ENCODE results near the gene NRG3. TPM values are rescaled to one million over a fixed set of nuclear protein-coding genes. Genes with fewer than 3 reads are reported as not detected.

The NRG3 gene
- total and polyA plus RNA-seq, 3 donors from 2014 or later = 2.7 to 3.9 (median 2.7) TPM

DNA sequence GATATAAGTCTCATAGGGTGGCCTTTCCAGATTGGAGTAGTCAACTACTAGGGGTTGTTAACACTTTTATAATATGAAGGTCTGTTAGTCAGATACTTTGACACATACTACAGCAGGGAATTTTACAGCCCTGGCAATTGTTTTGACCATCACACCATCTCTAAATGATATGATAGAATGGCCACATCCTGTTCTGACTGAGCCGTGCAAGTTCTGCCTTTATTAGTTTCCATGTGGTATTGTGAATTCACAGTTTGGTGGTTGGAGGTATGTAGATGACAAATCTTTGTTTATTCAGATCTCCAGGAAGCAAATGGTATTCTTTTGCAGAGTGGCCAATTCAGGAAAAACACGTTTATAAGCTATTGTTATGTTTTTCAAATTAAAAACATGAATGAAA is 83.0 kb downstream of the NRG3 start:
- Histone ChIP-seq H3K4me3 (no peak overlapping the region), H3K27me3 (no peaks in the 10 kb centered on the region), H3K36me3 (ENCODE audit: low read depth, missing control alignments) (no peaks in the 10 kb centered on the region), H3K27ac (no peak overlapping the region), H3K4me1 (no peaks in the 10 kb centered on the region), H3K9me3 (no peaks in the 10 kb centered on the region)
- 56 to 61% methylated on average over 2 of the region's 2 CpGs for WGBS, 2 donors
- TF ChIP-seq, protein P1, sequence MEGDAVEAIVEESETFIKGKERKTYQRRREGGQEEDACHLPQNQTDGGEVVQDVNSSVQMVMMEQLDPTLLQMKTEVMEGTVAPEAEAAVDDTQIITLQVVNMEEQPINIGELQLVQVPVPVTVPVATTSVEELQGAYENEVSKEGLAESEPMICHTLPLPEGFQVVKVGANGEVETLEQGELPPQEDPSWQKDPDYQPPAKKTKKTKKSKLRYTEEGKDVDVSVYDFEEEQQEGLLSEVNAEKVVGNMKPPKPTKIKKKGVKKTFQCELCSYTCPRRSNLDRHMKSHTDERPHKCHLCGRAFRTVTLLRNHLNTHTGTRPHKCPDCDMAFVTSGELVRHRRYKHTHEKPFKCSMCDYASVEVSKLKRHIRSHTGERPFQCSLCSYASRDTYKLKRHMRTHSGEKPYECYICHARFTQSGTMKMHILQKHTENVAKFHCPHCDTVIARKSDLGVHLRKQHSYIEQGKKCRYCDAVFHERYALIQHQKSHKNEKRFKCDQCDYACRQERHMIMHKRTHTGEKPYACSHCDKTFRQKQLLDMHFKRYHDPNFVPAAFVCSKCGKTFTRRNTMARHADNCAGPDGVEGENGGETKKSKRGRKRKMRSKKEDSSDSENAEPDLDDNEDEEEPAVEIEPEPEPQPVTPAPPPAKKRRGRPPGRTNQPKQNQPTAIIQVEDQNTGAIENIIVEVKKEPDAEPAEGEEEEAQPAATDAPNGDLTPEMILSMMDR (IDR thresholded peaks at IDR 0.05) = no peak
- TF ChIP-seq POLR2A (IDR thresholded peaks at IDR 0.05) = no peak
- intact Hi-C loops (cut with DNase I; ENCODE audit: low total_unique reads) = no loop called here
- DNase-seq = no peak

DNA sequence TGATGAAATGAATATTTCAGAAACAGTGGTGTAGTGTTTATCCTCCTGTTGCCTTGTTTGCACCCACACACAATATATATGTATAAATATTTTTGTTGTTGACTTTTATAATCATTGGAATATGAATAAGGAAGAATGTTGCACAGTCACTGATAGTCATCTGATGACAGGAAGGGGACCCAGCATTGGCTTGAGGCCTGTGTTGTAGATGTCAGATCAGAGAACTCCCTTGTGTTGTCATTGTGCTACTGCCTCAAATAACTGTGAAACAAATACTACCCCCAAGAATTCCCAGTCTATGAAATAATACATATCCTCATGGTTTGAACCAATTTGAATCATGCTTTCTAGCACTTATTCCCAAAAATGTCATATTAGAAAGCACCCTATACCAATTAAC is 84.0 kb downstream of the NRG3 start:
- H3K27ac ChIP-seq = no peak overlapping the region
- intact Hi-C loops (cut with DNase I; ENCODE audit: low total_unique reads) = no loop called here
- H3K9me3 ChIP-seq = no peaks in the 10 kb centered on the region
- no peak overlapping the region for H3K4me3 ChIP-seq
- TF ChIP-seq, protein P1 (IDR thresholded peaks at IDR 0.05) = no peak
- TF ChIP-seq POLR2A (IDR thresholded peaks at IDR 0.05) = no peak
- no peaks in the 10 kb centered on the region for H3K36me3 ChIP-seq (ENCODE audit: low read depth, missing control alignments)
- H3K4me1 ChIP-seq = no peaks in the 10 kb centered on the region
- no peak for DNase-seq
- no peaks in the 10 kb centered on the region for H3K27me3 ChIP-seq

- intact Hi-C loops (cut with DNase I; ENCODE audit: low total_unique reads) = no loop called here
- Histone ChIP-seq H3K4me3 (no peak overlapping the region), H3K27me3 (no peaks in the 10 kb centered on the region), H3K36me3 (ENCODE audit: low read depth, missing control alignments) (no peaks in the 10 kb centered on the region), H3K9me3 (no peaks in the 10 kb centered on the region), H3K27ac (no peak overlapping the region), H3K4me1 (no peaks in the 10 kb centered on the region)
- DNase-seq = no peak
- TF ChIP-seq, protein P1 (IDR thresholded peaks at IDR 0.05) = no peak
- TF ChIP-seq POLR2A (IDR thresholded peaks at IDR 0.05) = no peak
- 65 to 78% methylated on average over 2 of the region's 2 CpGs for WGBS, 2 donors
Observed at GRCh38 chr10:81961451-81962184, 86.6 kb downstream of the NRG3 start.

DNA sequence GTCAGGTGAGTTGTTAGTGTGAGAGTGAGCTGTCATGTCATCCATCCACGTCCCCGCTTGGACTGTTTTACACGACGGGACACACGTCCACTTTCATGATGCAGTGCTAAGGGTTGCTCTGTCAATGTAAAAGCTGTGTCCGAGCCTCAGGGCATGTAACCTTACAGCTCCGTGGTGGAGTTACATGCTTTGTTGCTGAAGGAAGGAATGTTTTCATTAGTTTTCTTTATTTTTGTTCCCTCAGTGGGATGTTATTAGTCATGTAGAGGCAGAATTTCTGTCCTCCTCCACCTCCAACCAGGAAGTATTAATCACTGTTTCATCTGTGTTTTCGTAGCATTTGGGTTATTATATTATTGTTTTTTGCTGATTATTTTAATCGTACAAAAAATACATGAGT is 88.6 kb downstream of the NRG3 start:
- TF ChIP-seq POLR2A (IDR thresholded peaks at IDR 0.05) = no peak
- TF ChIP-seq, protein P1 (IDR thresholded peaks at IDR 0.05) = no peak
- Histone ChIP-seq H3K27ac (no peak overlapping the region), H3K9me3 (no peaks in the 10 kb centered on the region), H3K27me3 (no peaks in the 10 kb centered on the region), H3K36me3 (ENCODE audit: low read depth, missing control alignments) (no peaks in the 10 kb centered on the region), H3K4me1 (no peaks in the 10 kb centered on the region), H3K4me3 (no peak overlapping the region)
- DNase-seq = no peak
- intact Hi-C loops (cut with DNase I; ENCODE audit: low total_unique reads) = no loop called here
- WGBS, 2 donors = 72 to 78% methylated on average over 9 of the region's 9 CpGs

- no peak for TF ChIP-seq POLR2A (IDR thresholded peaks at IDR 0.05)
- TF ChIP-seq, protein P1 (IDR thresholded peaks at IDR 0.05) = no peak
- intact Hi-C loops (cut with DNase I; ENCODE audit: low total_unique reads) = no loop called here
- no peaks in the 10 kb centered on the region for H3K27me3 ChIP-seq
Observed at GRCh38 chr10:81967716-81968115, 92.7 kb downstream of the NRG3 start.

More at GRCh38 chr10:81967716-81968115, 92.7 kb downstream of the NRG3 start:
- no peaks in the 10 kb centered on the region for H3K36me3 ChIP-seq (ENCODE audit: low read depth, missing control alignments)
- no peaks in the 10 kb centered on the region for H3K9me3 ChIP-seq
- DNase-seq = no peak
- H3K4me1 ChIP-seq = no peaks in the 10 kb centered on the region
- H3K4me3 ChIP-seq = no peak overlapping the region
- H3K27ac ChIP-seq = no peak overlapping the region

Data from testis (tissue), 3 donors.